GM19035 (cell line): Measurements from ENCODE around the gene COG1.

Source experiments
- ATAC-seq: cut with Tn5 transposase; IDR thresholded peaks from one replicate; pipeline ENCODE4 v1.9.1; 2021; ENCODE audit not compliant: unreplicated experiment

Gene COG1

DNA sequence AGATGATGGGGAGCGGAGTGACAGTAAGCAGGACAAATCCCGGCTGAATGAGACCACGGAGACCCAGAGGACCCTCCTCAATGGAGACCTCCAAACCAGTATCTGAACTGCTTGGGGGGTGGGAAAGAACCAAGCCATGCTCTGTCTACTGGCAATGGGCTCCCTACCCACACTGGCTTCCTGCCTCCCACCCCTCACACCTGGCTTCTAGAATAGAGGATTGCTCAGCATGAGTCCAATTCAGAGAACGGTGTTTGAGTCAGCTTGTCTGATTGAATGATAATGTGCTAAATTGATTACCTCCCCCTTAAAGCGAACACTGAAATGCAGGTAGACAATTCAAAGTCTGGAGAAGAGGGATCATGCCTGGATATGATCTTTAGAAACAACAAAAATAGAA is 22.5 kb upstream of the COG1 start:
- no peak for ATAC-seq

DNA sequence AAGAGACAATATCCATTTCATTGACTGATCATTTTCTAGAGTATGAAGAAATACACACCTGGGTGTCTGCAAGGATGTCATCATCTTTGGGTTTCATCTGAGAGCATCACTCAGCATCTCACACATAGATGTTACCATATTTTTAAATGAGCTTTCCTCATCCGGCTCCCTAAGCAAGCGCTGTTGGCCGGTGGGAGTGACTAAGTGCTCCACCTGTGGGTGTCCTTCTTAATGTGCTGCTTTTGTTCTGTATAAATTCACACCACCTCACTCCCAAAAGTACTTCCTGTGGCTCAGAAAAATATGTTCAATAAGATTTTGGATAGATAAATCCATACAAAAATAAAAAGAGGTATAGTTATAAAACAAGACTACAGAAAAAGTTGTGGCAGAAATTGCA is 20.6 kb upstream of the COG1 start:
- no peak for ATAC-seq

DNA sequence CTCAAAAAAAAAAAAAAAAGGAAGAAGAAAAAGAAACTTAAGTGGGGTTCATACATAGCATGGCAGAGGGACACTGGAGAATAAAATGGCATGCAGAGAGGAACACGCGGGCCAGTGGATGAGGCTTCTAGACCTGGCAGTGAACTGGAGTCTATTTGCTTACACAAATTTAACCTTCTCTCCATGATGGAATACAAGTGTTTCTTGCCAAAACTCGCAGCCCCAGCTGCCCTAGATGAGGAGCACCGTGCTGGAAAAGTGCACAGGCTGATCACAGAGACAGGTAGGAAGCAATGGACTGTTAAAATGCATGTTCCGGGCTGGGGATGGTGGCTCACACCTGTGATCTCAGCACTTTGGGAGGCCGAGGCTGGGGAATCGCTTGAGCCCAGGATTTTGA is 18.7 kb upstream of the COG1 start:
- ATAC-seq, result no peak

DNA sequence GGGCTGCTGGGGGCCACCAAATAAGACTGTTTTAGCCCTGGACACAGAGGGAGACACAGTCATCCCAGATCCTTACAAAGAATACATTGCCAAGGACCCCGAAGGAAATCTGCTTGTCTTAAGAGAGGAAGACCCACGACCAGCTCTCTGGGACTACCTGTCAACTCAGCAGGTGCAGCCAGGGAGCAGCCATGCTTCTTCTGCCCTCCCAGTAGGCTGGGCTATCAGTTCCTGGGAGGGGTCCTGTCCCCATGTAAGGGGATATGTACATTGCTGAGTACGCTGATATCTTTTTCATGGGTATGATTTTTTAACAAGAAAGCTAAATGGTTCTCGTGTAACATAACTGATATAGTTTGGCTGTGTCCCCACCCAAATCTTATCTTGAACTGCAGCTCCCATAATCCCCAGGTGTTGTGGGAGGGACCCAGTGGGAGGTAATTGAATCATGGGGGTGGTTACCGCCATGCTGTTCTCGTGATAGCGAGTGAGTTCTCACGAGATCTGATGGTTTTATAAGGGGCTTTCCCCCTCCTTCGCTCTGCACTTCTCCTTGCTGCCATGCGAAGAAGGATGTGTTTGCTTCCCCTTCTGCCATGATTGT is 16.8 kb upstream of the COG1 start:
- ATAC-seq, result no peak

DNA sequence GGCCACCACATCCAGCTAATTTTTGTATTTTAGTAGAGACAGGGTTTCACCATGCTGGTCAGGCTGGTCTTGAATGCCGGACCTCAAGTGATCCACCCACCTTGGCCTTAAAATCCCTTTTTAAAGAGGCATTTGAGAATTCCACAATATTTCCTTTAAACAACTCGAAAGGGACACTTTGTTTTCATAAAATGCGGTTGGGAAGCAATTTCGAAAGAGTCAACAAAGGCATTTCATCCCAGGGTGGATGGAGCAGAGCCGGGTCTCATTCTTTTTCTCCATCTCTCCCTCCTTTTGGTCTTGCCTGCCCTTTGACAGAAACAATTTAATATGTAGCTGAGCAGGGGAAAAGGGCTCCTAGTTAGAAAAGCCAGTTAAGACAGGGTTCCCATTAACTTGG is 13.5 kb upstream of the COG1 start:
- no peak for ATAC-seq

DNA sequence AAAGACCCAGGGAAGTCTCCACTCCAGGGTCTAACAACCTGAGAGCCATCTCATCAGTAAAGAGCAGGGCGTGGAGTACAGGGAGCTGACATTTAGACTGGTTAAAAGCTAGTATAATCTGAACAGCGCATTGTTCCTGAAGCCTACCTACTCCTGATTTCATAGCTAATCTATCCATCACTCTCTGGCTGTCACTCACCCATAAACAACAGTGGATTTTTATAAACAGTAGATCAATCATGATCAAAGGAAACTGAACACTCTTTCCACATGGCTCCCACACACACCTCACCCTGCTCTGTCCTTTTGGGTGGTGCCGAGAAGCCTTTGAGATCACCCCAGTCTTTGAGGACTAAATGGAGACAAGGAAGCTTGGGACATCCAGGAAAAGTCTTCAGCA is 13.0 kb upstream of the COG1 start:
- ATAC-seq, result no peak

DNA sequence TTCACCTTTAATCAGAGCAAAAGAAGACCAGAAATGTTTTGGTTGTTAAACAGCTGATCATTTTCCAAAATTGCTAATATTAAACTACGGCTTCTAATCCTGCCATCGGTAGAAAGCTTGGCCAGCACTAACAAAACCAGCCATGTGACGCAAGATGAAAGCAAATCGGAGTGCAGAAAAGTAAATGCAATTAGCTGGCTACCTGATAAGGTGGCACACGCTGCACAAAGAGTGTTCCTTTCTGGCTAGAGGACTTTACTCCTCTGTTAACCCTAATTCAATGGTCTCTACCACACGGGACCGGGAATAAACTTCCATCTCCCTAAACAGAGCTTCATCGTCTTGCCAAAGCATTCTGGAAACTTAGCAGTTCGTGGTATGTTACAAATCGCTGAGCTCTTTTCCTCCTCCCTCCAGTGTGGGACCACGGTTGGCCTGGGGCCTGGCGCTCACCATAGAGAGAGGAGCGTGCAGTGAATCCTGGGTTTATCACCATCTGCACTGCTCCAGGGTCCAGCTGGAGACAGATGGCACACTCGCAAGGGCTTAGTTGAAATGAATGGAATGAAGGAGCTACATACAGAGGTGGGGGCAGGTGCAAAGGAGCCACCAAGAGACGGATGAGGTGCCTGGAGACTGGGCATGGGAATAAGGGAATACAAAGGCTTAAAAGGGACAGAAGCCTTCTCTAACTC is 10.1 kb upstream of the COG1 start:
- no peak for ATAC-seq

DNA sequence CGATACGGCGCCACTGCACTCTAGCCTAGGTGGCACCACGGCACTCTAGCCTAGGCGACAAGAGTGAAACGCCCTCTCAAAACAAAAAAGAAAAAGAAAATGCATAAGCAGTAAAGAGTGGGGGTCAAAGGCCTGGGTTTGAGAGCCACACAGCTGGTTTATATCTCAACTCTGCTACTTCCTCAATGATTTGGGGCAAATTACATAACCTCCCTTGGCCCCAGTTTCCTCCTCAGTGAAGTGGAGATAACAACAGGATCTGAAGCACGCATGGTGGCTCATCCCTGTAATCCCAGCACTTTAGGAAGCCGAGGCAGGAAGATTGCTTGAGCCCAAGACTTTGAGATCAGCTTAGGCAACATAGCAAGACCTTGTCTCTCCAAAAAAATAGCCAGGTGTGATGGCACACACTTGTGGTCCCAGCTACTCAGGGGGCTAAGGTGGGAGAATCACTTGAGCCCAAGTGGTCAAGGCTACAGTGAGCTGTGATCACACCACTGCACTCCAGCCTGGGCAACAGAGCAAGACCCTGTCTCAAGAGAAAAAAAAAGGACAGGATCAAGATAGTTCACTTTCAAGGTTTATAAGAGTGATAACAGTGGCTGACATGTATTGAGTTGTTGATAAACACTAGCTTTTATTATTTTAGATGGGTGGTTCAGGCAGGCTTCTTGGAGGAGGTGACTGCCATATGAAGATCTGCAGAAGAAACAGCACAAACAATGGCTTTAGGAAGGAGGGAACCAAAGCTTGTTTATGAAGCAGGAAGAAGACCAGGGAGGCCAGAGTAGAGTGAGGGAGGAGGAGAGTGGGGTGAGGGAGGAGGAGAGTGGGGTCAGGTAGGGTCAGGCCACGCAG is 8.5 kb upstream of the COG1 start:
- no peak for ATAC-seq

DNA sequence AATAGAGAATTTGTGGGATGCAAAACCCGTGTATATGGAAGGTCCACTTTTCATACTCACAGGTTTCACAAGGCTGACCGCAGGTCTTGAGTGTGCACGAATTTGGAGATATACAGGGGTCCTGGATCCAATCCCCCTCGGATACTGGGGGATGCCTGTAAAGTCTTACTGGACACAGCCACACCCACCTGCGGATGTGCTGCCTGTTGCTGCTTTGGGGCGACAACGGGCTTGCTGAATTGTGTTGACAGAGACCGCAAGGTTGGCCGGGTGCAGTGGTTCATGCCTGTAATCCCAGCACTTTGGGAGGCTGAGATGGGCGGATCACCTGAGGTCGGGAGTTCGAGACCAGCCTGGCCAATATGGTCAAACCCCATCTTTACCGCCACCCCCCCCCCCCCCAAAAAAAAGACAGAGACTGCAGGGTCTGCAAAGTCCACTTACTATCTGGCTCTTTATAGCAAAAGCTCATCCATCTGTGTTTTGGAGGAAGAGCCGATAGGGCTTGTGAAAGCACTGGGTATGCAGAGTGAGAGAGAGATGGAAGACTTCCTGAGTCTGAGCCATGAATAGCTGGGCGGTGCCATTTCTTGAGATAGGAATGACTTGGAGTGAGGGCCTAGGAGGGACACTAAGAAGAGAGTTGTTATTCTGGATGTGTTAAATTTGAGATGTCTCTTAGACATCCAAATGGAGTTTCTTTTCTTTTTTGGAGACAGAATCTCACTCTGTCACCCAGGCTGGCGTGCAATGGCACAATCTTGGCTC is 6.4 kb upstream of the COG1 start:
- no peak for ATAC-seq

DNA sequence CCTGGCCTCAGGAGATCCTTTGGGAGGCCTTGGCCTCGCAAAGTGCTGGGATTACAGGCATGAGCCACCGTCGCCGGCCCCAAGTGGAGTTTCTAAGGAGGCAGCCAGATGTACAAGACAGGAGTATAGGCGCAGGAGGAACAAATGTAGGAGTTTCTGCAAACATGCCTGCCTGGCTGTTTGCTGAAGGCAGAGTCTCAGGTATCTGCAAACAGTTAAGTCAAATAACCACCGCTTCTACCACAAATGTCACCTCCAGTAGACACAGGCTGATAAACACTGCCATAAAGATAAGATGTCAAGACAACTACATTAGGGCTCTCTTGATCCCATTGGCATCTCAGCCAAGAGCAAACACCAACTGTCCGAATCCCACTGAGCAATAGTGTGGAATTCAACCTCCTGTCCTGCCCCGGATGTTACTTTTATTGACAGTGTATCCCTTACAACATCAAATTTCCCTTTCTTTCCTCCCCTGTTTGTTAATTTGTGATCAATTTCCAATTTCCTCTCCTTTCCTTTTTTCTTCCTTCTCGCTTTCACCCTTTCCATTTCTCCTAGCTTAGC is 5.6 kb upstream of the COG1 start:
- no peak for ATAC-seq

DNA sequence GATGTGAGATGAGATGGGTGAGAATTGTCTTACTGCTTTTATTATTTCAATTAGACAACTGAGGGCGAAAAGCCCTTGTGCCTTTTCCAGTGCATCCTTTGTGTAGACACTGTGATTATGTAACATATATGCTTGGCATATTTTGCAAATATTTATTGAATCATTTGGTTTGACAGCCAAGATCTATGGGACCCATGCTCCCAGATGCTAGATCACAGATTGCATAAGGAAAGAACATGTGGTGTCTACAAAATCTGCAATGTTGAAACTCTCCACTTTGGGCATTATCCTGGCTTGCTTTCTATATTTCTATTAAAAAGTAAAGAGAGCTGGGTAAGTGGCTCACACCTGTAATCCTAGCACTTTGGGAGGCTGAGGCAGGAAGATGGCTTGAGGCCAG is 4.8 kb upstream of the COG1 start:
- no peak for ATAC-seq

DNA sequence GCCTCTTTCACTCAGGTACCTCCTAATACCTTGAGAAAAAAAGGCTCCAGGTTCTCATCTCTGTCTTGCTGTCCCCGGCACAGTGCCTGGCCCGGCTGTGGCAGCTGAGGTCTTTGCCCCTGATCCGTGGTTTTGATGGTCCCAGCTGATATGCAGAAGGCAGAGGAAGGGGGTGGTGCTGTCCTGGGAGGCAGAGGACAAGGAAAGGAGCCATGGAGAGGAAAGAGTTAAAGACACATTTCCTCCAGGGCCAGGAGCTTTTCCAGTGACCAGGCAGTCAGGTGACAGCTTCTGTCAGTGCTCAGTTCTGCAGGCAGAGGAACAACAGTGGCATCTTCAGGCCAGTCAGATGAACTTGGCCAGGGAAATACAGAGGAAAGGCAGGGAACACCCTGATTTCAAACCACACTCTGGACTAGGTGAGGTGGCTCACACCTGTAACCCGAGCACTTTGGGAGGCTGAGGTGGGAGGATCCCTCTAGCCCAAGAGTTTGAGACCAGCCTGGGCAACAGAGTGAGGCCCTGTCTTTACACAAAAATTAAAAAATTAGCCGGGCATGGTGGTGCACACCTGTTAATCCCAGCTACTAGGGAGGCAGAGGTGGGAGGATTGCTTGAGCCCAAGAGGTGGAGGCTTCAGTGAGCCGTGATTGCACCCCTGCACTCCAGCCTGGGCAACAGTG is 3.3 kb upstream of the COG1 start:
- no peak for ATAC-seq

DNA sequence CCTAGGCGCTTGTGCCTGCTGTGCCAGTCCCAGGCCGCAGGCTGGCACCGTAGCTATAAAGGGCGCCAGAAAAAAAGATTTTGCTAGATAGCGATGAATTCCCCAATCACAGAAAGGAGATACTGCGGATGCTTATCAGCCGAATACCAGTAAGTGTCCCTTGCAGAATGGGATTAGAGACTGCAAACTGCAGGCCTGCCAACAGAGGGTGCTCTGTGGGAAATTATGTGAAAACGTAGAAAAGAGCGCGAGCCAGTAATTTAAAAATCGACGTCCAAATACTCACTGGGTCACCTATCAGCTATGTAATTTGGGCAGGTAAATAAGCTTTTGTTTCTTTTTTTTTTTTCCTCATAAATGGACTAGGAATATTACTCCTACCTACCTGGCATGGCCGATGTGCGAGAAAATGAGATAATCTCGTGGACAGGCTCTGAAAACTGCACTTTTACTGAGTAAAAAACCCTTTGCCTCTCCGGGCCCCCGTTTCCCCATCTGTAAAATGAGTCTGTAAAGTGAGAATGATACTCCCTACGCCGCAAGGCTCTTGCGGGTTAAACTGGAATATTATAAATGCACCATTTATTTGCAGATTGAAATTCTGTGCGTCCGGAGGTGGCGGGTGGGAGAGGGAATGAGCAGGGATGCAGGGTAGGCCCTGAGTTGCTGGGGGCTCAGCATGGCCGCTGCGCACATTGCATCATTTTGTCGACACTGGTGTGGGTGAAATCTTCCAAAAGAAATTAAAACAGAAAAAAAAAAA is 1.2 kb upstream of the COG1 start:
- peak; percentile 34 for ATAC-seq

DNA sequence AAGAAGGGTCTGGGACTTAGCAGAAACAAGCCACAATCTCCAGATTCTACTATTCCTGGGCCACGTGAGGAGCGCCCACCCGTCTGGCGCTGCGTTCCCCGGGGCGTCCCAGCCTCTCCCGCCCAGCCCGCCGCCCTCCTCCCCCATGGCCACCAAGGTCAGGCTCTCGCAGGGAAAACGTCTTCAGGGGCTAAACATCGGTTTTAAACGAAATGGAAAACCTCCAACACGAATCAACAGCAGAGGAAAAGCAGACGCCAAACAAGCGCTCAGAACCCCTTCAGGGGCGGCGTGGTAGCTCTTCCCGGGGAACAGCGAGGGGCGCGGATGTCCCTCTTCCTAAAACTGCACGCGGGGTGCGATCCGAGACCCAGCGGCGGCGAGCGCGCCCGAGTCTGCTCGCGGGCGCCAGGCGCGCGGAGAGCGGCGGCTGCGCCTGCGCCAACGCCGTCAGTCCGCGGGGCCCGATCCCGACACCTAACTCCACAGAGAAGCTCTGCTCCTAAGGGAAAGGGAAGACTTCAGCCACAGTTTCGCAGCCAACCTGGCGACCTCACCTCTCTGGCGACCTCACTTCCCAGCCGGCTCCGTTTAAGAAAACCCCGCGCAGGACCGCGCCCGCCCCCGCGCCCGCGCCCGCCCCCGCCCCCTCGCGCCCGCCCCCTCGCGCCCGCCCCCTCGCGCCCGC is 505 bp upstream of the COG1 start:
- peak; percentile 66 for ATAC-seq

DNA sequence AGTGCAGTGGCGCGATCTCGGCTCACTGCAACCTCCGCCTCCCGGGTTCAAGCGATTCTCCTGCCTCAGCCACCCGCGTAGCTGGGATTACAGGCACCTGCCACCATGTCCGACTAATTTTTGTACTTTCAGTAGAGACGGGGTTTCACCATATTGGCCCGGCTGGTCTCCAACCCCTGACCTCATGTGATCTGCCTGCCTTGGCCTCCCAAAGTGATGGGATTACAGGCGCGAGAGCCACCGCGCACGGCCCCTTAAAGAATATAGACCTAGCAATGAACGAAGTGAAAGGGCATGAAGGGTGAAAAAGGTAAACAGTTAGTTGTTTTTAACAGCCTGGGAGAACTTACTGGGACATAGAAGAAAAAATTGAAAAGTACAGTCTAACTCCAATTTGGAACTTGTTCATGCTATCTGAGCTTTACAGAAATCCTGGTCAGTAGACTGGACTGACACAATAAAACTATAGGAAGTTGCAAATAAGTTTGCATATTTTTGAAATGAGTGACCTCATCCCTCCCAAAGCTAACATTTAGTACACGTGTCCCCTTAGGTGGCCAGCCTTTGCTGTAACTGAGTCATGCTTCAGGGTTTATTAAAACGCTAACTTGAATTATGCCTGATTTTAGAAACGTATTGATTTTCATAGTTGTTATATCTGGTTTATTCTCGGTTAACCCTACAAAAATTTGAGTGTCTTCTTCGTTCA is 1.8 kb downstream of the COG1 start:
- no peak for ATAC-seq

DNA sequence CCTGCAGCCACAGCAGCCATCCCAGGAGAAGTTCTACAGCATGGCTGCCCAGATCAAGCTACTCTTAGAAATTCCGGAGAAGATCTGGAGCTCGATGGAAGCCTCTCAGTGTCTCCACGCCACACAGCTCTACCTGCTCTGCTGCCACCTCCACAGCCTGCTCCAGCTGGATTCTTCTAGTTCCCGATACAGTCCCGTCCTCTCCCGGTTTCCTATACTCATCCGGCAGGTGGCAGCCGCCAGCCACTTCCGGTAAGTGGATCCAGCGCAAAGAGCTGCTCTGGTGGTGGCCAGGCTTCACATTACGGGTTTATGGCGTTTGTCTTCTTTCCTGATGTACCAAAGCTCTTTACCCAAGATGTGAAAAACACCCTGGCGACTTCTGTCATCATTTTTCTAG is 3.6 kb downstream of the COG1 start:
- ATAC-seq, result no peak

DNA sequence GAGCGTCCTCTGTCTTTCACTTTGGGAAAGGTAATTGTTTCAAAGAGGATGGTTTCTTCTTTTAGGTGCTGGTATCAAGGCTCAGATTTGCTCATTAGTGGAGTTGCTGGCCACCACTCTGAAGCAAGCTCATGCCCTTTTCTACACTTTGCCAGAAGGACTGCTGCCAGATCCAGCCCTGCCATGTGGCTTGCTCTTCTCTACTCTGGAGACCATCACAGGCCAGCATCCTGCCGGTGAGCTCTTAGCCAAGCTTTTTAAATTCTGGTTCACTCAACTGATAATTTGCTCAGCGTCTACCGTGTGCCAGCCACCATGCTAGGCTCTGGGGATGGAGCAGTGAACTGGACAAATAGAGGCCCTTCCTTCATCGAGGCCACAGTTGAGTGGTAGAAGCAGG is 4.3 kb downstream of the COG1 start:
- ATAC-seq, result no peak

DNA sequence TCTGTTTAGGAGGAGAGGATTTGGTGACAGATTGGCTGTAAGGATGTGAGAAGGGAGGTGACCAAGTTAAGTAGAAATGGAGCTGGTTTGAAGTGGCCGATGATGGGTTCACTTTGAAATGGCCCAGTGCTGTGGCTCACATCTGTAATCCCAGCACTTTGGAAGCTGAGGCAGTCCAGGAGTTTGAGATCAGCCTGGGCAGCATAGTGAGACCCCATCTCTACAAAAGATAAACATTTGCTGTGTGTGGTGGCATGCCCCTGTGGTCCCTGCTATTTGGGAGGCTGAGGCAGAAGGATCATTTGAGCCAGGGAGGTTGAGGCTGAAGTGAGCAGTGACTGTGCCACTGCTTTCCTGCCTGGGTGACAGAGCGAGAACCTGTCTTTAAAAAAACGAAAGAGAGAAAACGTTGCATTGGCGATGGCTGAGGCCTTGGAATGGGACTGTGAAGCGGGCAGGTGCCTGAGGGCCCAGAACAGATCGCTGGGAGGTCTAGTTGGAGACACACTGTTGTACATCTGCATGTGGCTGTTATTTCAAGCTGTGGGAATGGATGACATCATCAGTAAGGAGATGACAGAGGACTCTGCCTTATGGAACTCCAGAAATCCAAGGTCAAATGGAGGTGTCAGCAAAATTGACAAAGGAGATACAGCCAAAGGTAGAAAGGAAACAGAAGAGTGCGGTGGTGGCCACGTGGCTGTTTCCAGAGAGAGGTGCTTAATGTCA is 5.5 kb downstream of the COG1 start:
- ATAC-seq, result no peak
